Vagina (tissue), 2 donors: ENCODE measurements around the gene TMCC2. TPM values are rescaled to one million over a fixed set of nuclear protein-coding genes. Genes with fewer than 3 reads are reported as not detected.

ENCODE experiments used
- DNase-seq, 2 donors: peaks; one replicate each; pipeline ENCODE4 v3.0.0-alpha.2; 2017; ENCODE audit errors: extremely low spot score in 2 of 2
- H3K27ac ChIP-seq: fragments of 200-600 bp; sonication (generic); one replicate; pipeline ENCODE4 v1.5.1; 2019
- H3K27me3 ChIP-seq: fragments of 200-600 bp; sonication (generic); one replicate; pipeline ENCODE4 v1.5.1; 2019
- H3K36me3 ChIP-seq, 2 donors: fragments of 200-600 bp; sonication (generic); one replicate each; pipeline ENCODE4 v1.5.1; 2017 to 2019
- H3K4me1 ChIP-seq: fragments of 200-600 bp; sonication (generic); one replicate; pipeline ENCODE4 v1.5.1; 2019
- H3K4me3 ChIP-seq, 2 donors: fragments of 200-600 bp; sonication (generic); 1 replicate in 1 of 2; 2 replicates in 1 of 2; pipeline ENCODE4 v1.5.1; 2016 to 2019
- H3K9me3 ChIP-seq: fragments of 200-600 bp; sonication (generic); one replicate; pipeline ENCODE4 v1.5.1; 2019
- CTCF ChIP-seq, 3 experiments: fragments of 450-650 bp in 2 of 3; fragments of 200-600 bp in 1 of 3; sonication (generic) in 1 of 3; IDR thresholded peaks; one replicate each; pipeline ENCODE4 v1.5.1; 2017 to 2019; ENCODE audit warnings: antibody characterized with exemption in 3 of 3, mild to moderate bottlenecking in 2 of 3, moderate library complexity in 2 of 3
- POLR2A ChIP-seq, 2 donors: fragments of 450-650 bp; IDR thresholded peaks; one replicate each; pipeline ENCODE4 v1.6.1; 2017; ENCODE audit warnings: antibody characterized with exemption in 2 of 2, mild to moderate bottlenecking in 2 of 2, moderate library complexity in 2 of 2
- POLR2AphosphoS5 ChIP-seq, 2 donors: sonication (generic); formaldehyde crosslinking; IDR thresholded peaks; one replicate each; pipeline ENCODE4 v1.9.0; 2017; ENCODE audit warnings: antibody characterized with exemption in 2 of 2, mild to moderate bottlenecking in 2 of 2, low read depth in 1 of 2; ENCODE audit not compliant: insufficient read depth in 1 of 2
- intact Hi-C: fragments of 100-400 bp; cut with DNase I; formaldehyde crosslinking; loops from one replicate; pipeline ENCODE4 v1.15.1; 2023
- total RNA-seq: library from RNA; depleted of rRNA; stranded (reverse); fragments of >200 nt; gene quantifications from one replicate; pipeline ENCODE4 v1.2.3, GENCODE V29; 2016

Gene TMCC2
- total RNA-seq, 1 donor from 2014 or later: 4.9 TPM

DNA sequence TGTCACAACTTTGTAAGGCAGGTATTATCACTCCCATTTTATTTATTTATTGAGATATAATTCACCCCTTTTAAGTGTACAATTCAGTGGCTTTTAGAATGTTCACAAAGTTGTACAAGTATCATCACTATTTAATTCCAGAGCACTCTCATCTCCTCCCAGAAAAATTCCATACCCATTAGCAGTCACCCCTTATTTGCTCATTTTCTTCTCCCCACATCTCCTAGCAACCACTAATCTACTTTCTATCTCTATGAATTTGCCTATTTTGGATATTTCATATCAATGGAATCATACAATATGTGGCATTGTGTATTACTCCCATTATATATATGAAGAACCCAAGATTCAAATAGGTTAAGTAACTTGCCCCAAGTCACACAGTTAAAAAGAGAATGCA, 23.2 kb upstream of the TMCC2 start:
- Histone ChIP-seq H3K36me3 (no peaks in the 10 kb centered on the region), H3K27me3 (no peaks in the 10 kb centered on the region), H3K4me1 (peaks cover 45% of the 10 kb centered on the region), H3K27ac (no peak overlapping the region), H3K9me3 (no peaks in the 10 kb centered on the region), H3K4me3 (no peak overlapping the region)
- no peak for DNase-seq
- intact Hi-C loops: no loop called here
- no peak for TF ChIP-seq CTCF (IDR thresholded peaks at IDR 0.05)
- no peak for TF ChIP-seq POLR2A (IDR thresholded peaks at IDR 0.05)
- no peak for TF ChIP-seq POLR2AphosphoS5 (IDR thresholded peaks at IDR 0.05; ENCODE audit: insufficient read depth in 1 of 2, low read depth in 1 of 2)

DNA sequence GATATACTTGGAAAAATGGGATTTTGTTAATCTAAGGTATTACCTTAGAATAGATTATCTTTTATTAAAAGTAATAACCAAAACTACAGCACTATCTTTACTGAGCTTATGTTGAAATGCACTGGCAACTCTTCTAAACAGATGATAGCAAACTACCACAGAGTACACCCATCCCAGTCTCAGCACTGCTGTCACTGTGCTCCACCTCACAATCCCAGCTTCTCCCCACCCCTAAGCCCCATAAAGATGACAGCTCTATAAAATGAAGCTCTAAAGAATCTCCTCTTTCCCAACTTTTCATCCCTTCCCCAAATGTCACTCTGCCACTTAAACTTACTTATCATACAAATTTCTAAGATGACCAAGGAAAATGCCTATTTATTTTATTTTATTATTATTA, 22.7 kb upstream of the TMCC2 start:
- Histone ChIP-seq H3K36me3 (no peaks in the 10 kb centered on the region), H3K4me3 (no peak overlapping the region), H3K27me3 (no peaks in the 10 kb centered on the region), H3K9me3 (no peaks in the 10 kb centered on the region), H3K27ac (no peak overlapping the region), H3K4me1 (peaks cover 50% of the 10 kb centered on the region)
- intact Hi-C loops: no loop called here
- DNase-seq: no peak
- TF ChIP-seq POLR2A (IDR thresholded peaks at IDR 0.05) (no peak), POLR2AphosphoS5 (IDR thresholded peaks at IDR 0.05; ENCODE audit: insufficient read depth in 1 of 2, low read depth in 1 of 2) (no peak), CTCF (IDR thresholded peaks at IDR 0.05) (no peak)

GRCh38 chr1:205208811-205209210, 18.9 kb upstream of the TMCC2 start:
- no peak overlapping the region for H3K27ac ChIP-seq
- H3K9me3 ChIP-seq: no peaks in the 10 kb centered on the region
- no peak overlapping the region for H3K4me3 ChIP-seq
- DNase-seq: no peak
- no peaks in the 10 kb centered on the region for H3K36me3 ChIP-seq
- no peak for TF ChIP-seq CTCF (IDR thresholded peaks at IDR 0.05)
- TF ChIP-seq POLR2A (IDR thresholded peaks at IDR 0.05): no peak
- TF ChIP-seq POLR2AphosphoS5 (IDR thresholded peaks at IDR 0.05; ENCODE audit: insufficient read depth in 1 of 2, low read depth in 1 of 2): no peak
- intact Hi-C loops: no loop called here
- H3K4me1 ChIP-seq: peaks cover 50% of the 10 kb centered on the region
- no peaks in the 10 kb centered on the region for H3K27me3 ChIP-seq

GRCh38 chr1:205210756-205211168, 17.0 kb upstream of the TMCC2 start:
- DNase-seq: no peak
- H3K9me3 ChIP-seq: no peaks in the 10 kb centered on the region
- peak overlapping the region; percentile 58 to 67 for H3K4me3 ChIP-seq
- peak overlapping the region; percentile 92 for H3K27ac ChIP-seq
- H3K36me3 ChIP-seq: no peaks in the 10 kb centered on the region
- no peak for TF ChIP-seq CTCF (IDR thresholded peaks at IDR 0.05)
- intact Hi-C loops: no loop called here
- no peaks in the 10 kb centered on the region for H3K27me3 ChIP-seq
- peaks cover 34% of the 10 kb centered on the region for H3K4me1 ChIP-seq

DNA sequence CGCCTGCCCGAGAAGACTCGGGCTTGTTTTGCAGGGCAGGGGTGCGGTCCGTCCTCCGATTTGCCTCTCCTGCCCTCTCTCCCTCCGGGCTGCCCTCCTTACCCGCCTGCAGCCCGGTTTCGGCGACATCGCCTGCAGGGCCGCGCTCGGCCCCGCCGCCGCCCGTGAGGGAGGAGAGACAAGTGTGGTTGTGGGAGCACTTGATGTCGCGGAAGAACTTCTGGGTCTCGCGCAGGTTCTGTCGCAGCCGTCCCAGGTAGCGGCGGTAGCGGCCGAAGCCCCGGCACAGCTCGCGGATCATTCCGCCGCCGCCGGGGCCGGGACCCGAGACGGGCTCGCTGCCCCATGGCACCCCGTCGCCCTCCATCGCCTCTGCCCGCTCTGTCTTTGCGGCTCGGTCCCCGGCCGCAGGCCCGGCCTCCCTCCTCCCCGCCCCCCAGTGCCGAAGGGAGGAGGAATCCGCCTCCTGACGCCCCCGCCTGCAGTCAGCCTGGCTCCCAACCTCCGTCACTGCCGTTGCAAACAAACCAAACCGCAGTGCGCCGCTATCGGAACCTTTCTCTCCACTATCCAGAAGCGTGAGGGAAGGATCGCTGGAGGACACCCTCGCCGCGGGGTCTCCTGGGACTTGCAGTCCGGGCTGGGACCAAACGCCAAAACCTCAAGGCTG, 16.4 kb upstream of the TMCC2 start, which contains the start of gene DSTYK:
DSTYK (minus strand) TSS at position 534 of the 670 bp plus-strand sequence; CDS start at position 367, 167 bp downstream.
- no peaks in the 10 kb centered on the region for H3K27me3 ChIP-seq
- no peaks in the 10 kb centered on the region for H3K9me3 ChIP-seq
- peak in 1 of 2 donors; percentile 96 for DNase-seq
- H3K36me3 ChIP-seq: no peaks in the 10 kb centered on the region
- peaks cover 31% of the 10 kb centered on the region for H3K4me1 ChIP-seq
- H3K27ac ChIP-seq: peak within 1 kb of the TSS; percentile 92
- intact Hi-C loops: no loop called here
- peak in 1 of 2 donors; percentile 60 for TF ChIP-seq POLR2A (IDR thresholded peaks at IDR 0.05)
- TF ChIP-seq POLR2AphosphoS5 (IDR thresholded peaks at IDR 0.05; ENCODE audit: insufficient read depth in 1 of 2, low read depth in 1 of 2): peak; percentile 83 to 95
- TF ChIP-seq CTCF (IDR thresholded peaks at IDR 0.05): no peak
- H3K4me3 ChIP-seq: peak within 1 kb of the TSS; percentile 58 to 67
